Daoy (cell line): ENCODE measurements around the gene RPS6KA3. TPM values are rescaled to one million over a fixed set of nuclear protein-coding genes. Genes with fewer than 3 reads are reported as not detected.
"Not testable (repeated sequence)": the region's sequence is repeated elsewhere in the genome, so short reads cannot be mapped to it uniquely, and the experiment has no call there.

Experiments
- DNase-seq: peaks from one replicate; pipeline ENCODE4 v3.0.0-alpha.2; 2015; ENCODE audit warnings: low read depth
- total RNA-seq: library from RNA; depleted of rRNA; stranded (reverse); fragments of >200 nt; shearing (Covaris generic); gene quantifications from 2 replicates; pipeline ENCODE4 v1.2.3, GENCODE V29; 2014

The RPS6KA3 gene
- total RNA-seq, 1 experiment from 2014 or later: 39.5 TPM

- DNase-seq: peak; percentile 83
These were observed 1.4 kb downstream of the RPS6KA3 start for GRCh38 chrX:20265221-20265725.

- peak; percentile 26 for DNase-seq
These were observed 3.2 kb downstream of the RPS6KA3 start for GRCh38 chrX:20263474-20263873.

GRCh38 chrX:20260885-20261284 is 5.8 kb downstream of the RPS6KA3 start:
- DNase-seq: no peak

GRCh38 chrX:20254712-20255299 is 11.9 kb downstream of the RPS6KA3 start:
- no peak for DNase-seq

- no peak for DNase-seq
These were observed 13.5 kb downstream of the RPS6KA3 start for GRCh38 chrX:20253232-20253543.

GRCh38 chrX:20252381-20253231 is 14.1 kb downstream of the RPS6KA3 start:
- peak; percentile 39 for DNase-seq

- DNase-seq: no peak
These were observed 15.0 kb downstream of the RPS6KA3 start for GRCh38 chrX:20251691-20252090.

GRCh38 chrX:20250146-20250545 is 16.6 kb downstream of the RPS6KA3 start:
- not testable (repeated sequence) for DNase-seq

GRCh38 chrX:20248592-20249192 is 18.0 kb downstream of the RPS6KA3 start:
- no peak for DNase-seq

- DNase-seq: no peak
These were observed 21.8 kb downstream of the RPS6KA3 start for GRCh38 chrX:20244931-20245330.

- no peak for DNase-seq
These were observed 26.5 kb downstream of the RPS6KA3 start for GRCh38 chrX:20240201-20240600.

GRCh38 chrX:20237864-20238263 is 28.8 kb downstream of the RPS6KA3 start:
- no peak for DNase-seq

GRCh38 chrX:20235755-20236154 is 31.0 kb downstream of the RPS6KA3 start:
- no peak for DNase-seq

- no peak for DNase-seq
These were observed 33.4 kb downstream of the RPS6KA3 start for GRCh38 chrX:20233336-20233735.

- no peak for DNase-seq
These were observed 35.1 kb downstream of the RPS6KA3 start for GRCh38 chrX:20231598-20231997.

GRCh38 chrX:20230406-20230805 is 36.3 kb downstream of the RPS6KA3 start:
- no peak for DNase-seq

- no peak for DNase-seq
These were observed 37.6 kb downstream of the RPS6KA3 start for GRCh38 chrX:20229155-20229554.

GRCh38 chrX:20228245-20228644 is 38.5 kb downstream of the RPS6KA3 start:
- no peak for DNase-seq

GRCh38 chrX:20227116-20227515 is 39.6 kb downstream of the RPS6KA3 start:
- no peak for DNase-seq

GRCh38 chrX:20225488-20225833 is 41.2 kb downstream of the RPS6KA3 start:
- no peak for DNase-seq

- peak; percentile 33 for DNase-seq
These were observed 41.8 kb downstream of the RPS6KA3 start for GRCh38 chrX:20224814-20225487.

GRCh38 chrX:20221902-20222301 is 44.8 kb downstream of the RPS6KA3 start:
- DNase-seq: no peak
